Muscle of leg (tissue), 16 donors: ENCODE results near the gene ZNF260. TPM values are rescaled to one million over a fixed set of nuclear protein-coding genes. Genes with fewer than 3 reads are reported as not detected.
A peak's percentile ranks its signal among the peaks of the same experiment; 100 is the strongest.

Source experiments
- DNase-seq: peaks from one replicate; pipeline ENCODE4 v3.0.0; 2013
- H3K27ac ChIP-seq: one replicate; pipeline ENCODE4 v1.5.1; 2013; ENCODE audit warnings: mild to moderate bottlenecking, low read length, control low read depth
- H3K27me3 ChIP-seq: one replicate; pipeline ENCODE4 v1.6.1; 2013; ENCODE audit warnings: low read length; ENCODE audit not compliant: control insufficient read depth, insufficient read depth
- H3K36me3 ChIP-seq: one replicate; pipeline ENCODE4 v1.6.1; 2013; ENCODE audit warnings: low read length; ENCODE audit not compliant: control insufficient read depth, insufficient read depth
- H3K4me1 ChIP-seq: one replicate; pipeline ENCODE4 v1.6.1; 2013; ENCODE audit warnings: low read length; ENCODE audit not compliant: control insufficient read depth, insufficient read depth
- H3K4me3 ChIP-seq: one replicate; pipeline ENCODE4 v1.5.1; 2013; ENCODE audit warnings: low read length, control low read depth
- H3K9me3 ChIP-seq: replicated peaks from 2 replicates; pipeline ENCODE4 v1.6.1; 2013; ENCODE audit warnings: low read depth, low read length; ENCODE audit not compliant: control insufficient read depth
- WGBS: methylation state at CpG from one replicate; pipeline ENCODE4 v1.1.5; 2013; ENCODE audit warnings: missing lambda C conversion rate; ENCODE audit not compliant: insufficient coverage; 5-methylcytosine and 5-hydroxymethylcytosine counted together
- long read RNA-seq, 11 donors: transcript quantifications; one replicate each; lab custom pipeline, GENCODE V29; 2026
- polyA plus RNA-seq, 8 donors: library from polyadenylated mRNA; unstranded; fragments of 120-200 nt; gene quantifications; one replicate each; pipeline versions ENCODE4 v1.2.1 to v1.2.3, GENCODE V29; 2013; ENCODE audit warnings: inconsistent platforms in 1 of 8, low replicate concordance in 1 of 8; ENCODE audit not compliant: insufficient read length in 8 of 8, insufficient read depth in 1 of 8
- total RNA-seq: library from RNA; stranded (reverse); fragments of 120-200 nt; gene quantifications from one replicate; pipeline ENCODE4 v1.2.4, GENCODE V29; 2013

The ZNF260 gene
- 15.9 TPM for total RNA-seq
- polyA plus RNA-seq = 10 to 100 TPM in 6 of 8 donors, 1 to 10 TPM in 2; 7.5 to 14.5 (median 10.8) TPM
- long read RNA-seq, donor 1, full-length matches to known transcripts = 1 of 1 reads
- long read RNA-seq, donor 1, partial matches to known transcripts = 0 of 1 reads
- long read RNA-seq, donor 1, other reads (novel, unspliced or antisense) = 0 of 1 reads
- long read RNA-seq, donor 2, full-length matches to known transcripts = 1 of 1 reads
- long read RNA-seq, donor 2, partial matches to known transcripts = 0 of 1 reads
- long read RNA-seq, donor 2, other reads (novel, unspliced or antisense) = 0 of 1 reads
- long read RNA-seq, donor 3, full-length matches to known transcripts = 2 of 2 reads
- long read RNA-seq, donor 3, partial matches to known transcripts = 0 of 2 reads
- long read RNA-seq, donor 3, other reads (novel, unspliced or antisense) = 0 of 2 reads
- long read RNA-seq, donor 4, full-length matches to known transcripts = 4 of 4 reads
- long read RNA-seq, donor 4, partial matches to known transcripts = 0 of 4 reads
- long read RNA-seq, donor 4, other reads (novel, unspliced or antisense) = 0 of 4 reads
- long read RNA-seq, donor 5, full-length matches to known transcripts = 5 of 5 reads
- long read RNA-seq, donor 5, partial matches to known transcripts = 0 of 5 reads
- long read RNA-seq, donor 5, other reads (novel, unspliced or antisense) = 0 of 5 reads
- long read RNA-seq, donor 6, full-length matches to known transcripts = 4 of 4 reads
- long read RNA-seq, donor 6, partial matches to known transcripts = 0 of 4 reads
- long read RNA-seq, donor 6, other reads (novel, unspliced or antisense) = 0 of 4 reads
- long read RNA-seq, donor 7, full-length matches to known transcripts = 4 of 4 reads
- long read RNA-seq, donor 7, partial matches to known transcripts = 0 of 4 reads
- long read RNA-seq, donor 7, other reads (novel, unspliced or antisense) = 0 of 4 reads
- long read RNA-seq, donor 8, full-length matches to known transcripts = 4 of 4 reads
- long read RNA-seq, donor 8, partial matches to known transcripts = 0 of 4 reads
- long read RNA-seq, donor 8, other reads (novel, unspliced or antisense) = 0 of 4 reads
- long read RNA-seq, donor 9, full-length matches to known transcripts = 2 of 2 reads
- long read RNA-seq, donor 9, partial matches to known transcripts = 0 of 2 reads
- long read RNA-seq, donor 9, other reads (novel, unspliced or antisense) = 0 of 2 reads
- long read RNA-seq, donor 10, full-length matches to known transcripts = 7 of 7 reads
- long read RNA-seq, donor 10, partial matches to known transcripts = 0 of 7 reads
- long read RNA-seq, donor 10, other reads (novel, unspliced or antisense) = 0 of 7 reads
- long read RNA-seq, donor 11, full-length matches to known transcripts = 1 of 1 reads
- long read RNA-seq, donor 11, partial matches to known transcripts = 0 of 1 reads
- long read RNA-seq, donor 11, other reads (novel, unspliced or antisense) = 0 of 1 reads

DNA sequence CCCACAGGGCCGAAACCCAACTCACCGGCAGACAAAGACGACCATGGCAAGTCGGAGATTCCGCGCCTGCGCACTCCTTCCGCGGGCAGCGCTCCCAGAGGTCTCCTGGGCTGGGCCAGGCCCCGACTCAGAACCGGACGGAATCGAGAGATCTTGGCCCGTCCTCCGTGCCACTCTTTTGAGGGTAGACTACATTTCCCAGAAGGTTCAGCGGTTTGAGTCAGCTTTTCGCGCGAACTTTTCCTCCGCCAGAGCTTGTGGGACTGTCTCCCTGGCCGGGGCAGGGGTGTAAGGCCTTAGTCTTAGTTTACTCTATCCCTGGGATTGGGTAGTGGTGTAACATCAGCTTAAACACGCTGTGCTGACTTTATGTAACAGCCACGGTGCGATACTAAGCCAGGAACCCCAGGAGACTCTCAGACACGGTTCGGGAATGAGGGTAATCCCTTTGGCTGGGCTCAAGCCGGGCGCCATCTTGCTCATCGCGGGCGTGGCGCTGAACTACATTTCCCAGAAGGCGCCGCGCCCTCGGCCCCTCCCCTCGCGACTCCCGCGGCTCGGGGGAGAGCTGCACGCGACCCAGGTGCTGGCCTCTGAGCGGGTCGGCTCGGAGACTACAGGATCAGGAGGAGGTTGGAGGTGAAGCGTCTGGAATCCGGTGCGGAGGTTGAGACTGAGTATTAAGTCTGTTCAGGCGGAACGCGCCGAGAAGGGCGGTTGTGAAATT, at the start of gene ZNF260:
Gene ZNF260, minus strand, starts transcription at position 78 of the 727 bp plus-strand sequence. CDS start 13,033 bp downstream, outside the sequence.
- Histone ChIP-seq H3K4me1 (peaks cover 3% of the 10 kb centered on the region), H3K9me3 (peaks cover 29% of the 10 kb centered on the region), H3K27ac (peak within 1 kb of the TSS; percentile 99), H3K4me3 (peak within 1 kb of the TSS; percentile 63), H3K27me3 (no peaks in the 10 kb centered on the region), H3K36me3 (peaks cover 7% of the 10 kb centered on the region)
- 0% methylated on average over 54 of the region's 55 CpGs for WGBS
- peak; percentile 99 for DNase-seq

DNA sequence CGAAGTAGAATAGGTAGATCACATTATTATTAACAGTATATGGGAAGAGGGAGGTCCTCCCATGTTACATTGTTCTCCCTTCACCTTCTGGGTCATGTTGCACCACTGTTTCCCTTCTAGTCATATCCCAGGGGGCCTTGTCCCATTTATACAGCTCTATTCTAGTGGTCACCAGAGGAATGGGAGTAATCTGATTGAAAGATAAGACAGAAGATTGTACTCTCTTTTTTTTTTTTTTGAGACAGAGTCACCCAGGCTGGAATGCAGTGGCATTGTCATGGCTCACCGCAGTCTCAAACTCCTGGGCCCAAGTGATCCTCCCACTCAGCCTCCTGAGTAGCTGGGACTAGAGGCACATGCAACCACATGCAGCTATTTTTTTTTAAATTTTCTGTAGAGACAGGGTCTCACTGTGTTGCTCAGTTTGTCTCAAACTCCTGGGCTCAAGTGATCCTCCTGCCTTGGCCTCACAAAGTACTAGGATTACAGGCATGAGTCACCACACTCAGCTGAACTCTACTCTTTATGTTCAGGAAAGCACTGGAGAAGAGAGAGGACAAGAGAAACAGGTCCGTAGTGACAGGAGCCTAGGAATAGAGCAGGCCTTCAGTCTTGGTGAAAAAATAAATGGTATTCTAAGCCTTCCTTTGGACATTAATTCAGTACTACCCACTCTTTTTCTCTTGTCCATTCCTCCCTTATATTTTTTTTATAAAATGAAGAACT, 49.4 kb upstream of the ZNF260 start:
- Histone ChIP-seq H3K9me3 (no peaks in the 10 kb centered on the region), H3K27me3 (no peaks in the 10 kb centered on the region), H3K27ac (no peak overlapping the region), H3K4me1 (peaks cover 8% of the 10 kb centered on the region), H3K4me3 (no peak overlapping the region), H3K36me3 (peaks cover 22% of the 10 kb centered on the region)
- DNase-seq = no peak
- WGBS = no CpG with 5 or more reads among the region's 3 CpGs

DNA sequence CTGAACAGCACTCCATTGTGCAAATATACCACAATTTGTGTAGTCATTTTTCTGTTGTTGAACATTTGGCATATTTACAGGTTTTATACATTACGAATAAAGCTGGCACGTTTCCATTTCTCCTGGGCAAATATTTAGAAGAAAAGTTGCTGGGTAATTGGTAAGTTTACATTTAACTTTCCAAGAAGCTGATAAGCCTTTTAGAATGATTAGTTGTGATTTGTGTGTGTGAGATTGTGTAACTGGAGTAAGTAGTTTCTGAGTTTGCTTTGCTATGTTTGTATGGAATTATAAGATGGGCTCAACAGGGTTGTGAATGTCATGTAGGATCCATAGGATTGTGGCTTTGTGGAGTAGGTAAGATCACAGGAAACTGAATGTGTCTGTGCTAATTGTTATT, 46.7 kb upstream of the ZNF260 start:
- DNase-seq = peak; percentile 1
- no peak overlapping the region for H3K27ac ChIP-seq
- no peaks in the 10 kb centered on the region for H3K27me3 ChIP-seq
- 60% methylated on average over 1 of the region's 2 CpGs for WGBS
- H3K4me1 ChIP-seq = peaks cover 11% of the 10 kb centered on the region
- H3K36me3 ChIP-seq = peaks cover 27% of the 10 kb centered on the region
- H3K4me3 ChIP-seq = no peak overlapping the region
- no peaks in the 10 kb centered on the region for H3K9me3 ChIP-seq

DNA sequence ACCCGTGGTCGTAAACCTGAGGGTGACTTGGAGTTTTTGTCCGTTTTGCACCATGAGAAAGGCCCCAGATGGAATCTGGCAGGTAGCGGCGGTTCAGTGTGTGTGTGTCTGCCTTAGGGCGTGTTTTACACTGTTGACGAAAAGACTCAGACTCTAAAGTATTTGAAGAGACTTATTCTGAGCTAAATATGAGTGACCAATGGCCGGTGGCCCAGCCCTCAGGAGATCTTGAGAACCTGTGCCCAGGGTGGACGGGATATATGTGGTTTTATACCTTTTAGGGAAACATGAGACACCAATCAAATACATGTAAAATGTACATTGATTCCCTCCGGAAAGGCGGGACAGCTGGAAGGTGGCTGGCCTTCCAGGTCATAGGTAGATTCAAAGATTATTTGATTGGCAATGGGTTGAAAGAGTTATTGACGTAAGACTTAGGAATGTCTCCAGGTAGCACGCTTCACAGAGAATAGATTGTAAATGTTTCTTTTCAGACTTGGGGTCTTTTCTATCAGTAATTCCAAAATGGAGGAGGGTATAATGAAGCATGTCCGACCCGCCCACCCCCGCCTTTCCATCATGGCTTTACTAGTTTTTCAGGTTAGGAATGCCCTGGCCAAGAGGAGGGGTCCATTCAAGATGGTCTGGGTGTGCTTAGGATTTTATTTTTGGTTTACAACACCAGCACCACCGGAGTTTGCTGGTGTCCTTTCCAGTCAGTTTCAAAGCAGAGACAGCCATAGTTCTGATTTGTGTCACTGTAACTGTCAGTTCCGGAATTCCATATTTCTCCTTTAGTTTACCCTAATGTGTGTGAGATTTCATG, 46.0 kb upstream of the ZNF260 start:
- peak; percentile 38 for DNase-seq
- WGBS = 14% methylated on average over 8 of the region's 18 CpGs

DNA sequence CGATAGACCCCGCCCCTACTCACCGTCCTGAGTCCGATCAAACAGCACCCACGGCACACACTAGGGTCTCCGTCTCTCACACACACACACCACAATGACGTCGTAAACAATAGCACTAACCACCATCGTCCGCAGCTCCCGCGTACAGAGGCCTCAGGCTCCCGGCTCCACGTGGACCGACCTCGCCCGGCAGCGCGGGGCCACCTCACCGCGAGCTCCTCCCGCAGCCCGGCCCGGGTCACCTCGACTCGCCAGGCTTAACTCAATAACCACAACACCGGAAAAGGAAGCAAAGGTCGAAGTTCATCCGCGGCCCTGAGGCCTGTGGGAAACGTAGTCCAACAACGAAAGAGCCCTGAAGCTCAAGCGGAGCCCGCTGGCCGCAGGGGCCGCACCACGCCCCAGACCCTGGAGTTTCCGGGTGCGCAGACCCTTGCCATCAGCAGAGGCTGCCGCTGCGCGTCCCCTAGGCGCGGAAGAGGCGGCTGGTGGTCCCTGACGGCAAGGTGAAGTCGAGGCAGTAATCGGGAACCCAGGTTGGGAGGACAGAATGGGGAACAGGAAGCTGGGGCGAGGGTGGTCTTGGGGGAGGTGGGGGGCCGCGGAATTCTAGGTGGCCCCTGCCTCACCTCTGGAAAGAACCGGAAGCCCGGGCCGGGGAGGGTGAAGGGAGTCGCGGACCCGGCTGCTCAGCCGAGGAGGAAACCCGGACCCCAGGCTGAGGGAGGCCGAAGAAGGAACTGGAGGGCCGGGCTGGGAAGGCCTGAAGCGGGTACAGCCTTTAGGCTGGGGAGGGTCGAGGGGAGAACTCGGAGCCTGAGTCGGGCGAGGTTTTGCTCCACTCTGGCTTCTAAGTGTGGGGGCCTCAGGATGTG, 45.2 kb upstream of the ZNF260 start, which contains the start of gene ZNF529:
Gene ZNF529, minus strand, starts transcription at position 273 of the 875 bp plus-strand sequence. CDS start 946 bp downstream, outside the sequence.
- Histone ChIP-seq H3K27ac (peak within 1 kb of the TSS; percentile 93), H3K36me3 (peaks cover 32% of the 10 kb centered on the region), H3K4me1 (peaks cover 11% of the 10 kb centered on the region), H3K4me3 (peak within 1 kb of the TSS; percentile 93), H3K27me3 (no peaks in the 10 kb centered on the region), H3K9me3 (peaks cover 6% of the 10 kb centered on the region)
- peak; percentile 98 for DNase-seq
- under 1% methylated on average over 46 of the region's 66 CpGs for WGBS

More for the DNA sequence above, 46.0 kb upstream of the ZNF260 start:
- H3K4me1 ChIP-seq = peaks cover 11% of the 10 kb centered on the region
- no peaks in the 10 kb centered on the region for H3K27me3 ChIP-seq
- peaks cover 28% of the 10 kb centered on the region for H3K36me3 ChIP-seq
- no peaks in the 10 kb centered on the region for H3K9me3 ChIP-seq
- peak overlapping the region; percentile 93 for H3K4me3 ChIP-seq
- H3K27ac ChIP-seq = peak overlapping the region; percentile 93

DNA sequence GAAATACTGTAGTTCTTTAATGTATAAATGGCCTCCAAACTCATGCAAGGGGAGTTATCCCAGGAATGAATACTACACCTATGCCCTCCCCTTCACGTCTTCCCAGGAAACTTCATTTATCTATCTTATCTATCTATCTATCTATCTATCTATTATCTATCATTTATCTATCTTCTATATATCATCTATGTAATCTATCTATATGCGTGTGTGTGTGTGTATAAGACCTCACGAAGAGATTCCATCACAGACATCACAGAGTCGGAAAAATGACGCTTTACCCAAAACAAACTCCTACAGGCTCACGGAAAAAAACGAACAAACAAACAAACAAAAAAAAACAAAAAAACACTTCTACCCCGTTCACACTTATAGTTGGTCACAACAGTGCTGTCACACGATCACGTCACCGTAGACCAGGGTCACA, 44.5 kb upstream of the ZNF260 start:
- peak overlapping the region; percentile 93 for H3K4me3 ChIP-seq
- H3K36me3 ChIP-seq = peaks cover 28% of the 10 kb centered on the region
- no peaks in the 10 kb centered on the region for H3K27me3 ChIP-seq
- WGBS = 0% methylated on average over 6 of the region's 11 CpGs
- H3K4me1 ChIP-seq = peaks cover 11% of the 10 kb centered on the region
- H3K9me3 ChIP-seq = peaks cover 9% of the 10 kb centered on the region
- DNase-seq = no peak
- H3K27ac ChIP-seq = peak overlapping the region; percentile 93

DNA sequence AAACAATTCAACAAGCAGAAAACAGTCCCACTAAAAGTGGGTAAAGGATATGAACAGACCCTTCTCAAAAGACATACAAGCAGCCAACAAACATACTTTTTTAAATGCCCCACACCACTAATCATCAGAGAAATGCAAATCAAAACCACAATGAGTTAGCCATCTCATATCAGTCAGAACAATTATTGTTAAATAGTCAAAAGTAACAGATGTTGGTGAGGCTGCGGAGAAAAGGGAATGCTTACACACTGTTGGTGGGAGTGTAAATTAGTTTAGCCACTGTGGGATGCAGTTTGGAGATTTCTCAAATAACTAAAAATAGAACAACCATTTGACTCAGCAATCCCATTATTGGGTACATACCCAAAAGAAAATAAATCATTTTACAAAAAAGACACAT, 36.3 kb upstream of the ZNF260 start:
- peaks cover 21% of the 10 kb centered on the region for H3K36me3 ChIP-seq
- no peak overlapping the region for H3K4me3 ChIP-seq
- DNase-seq = no peak
- H3K9me3 ChIP-seq = peaks cover 59% of the 10 kb centered on the region
- no CpG with 5 or more reads among the region's 1 CpG for WGBS
- no peaks in the 10 kb centered on the region for H3K27me3 ChIP-seq
- no peaks in the 10 kb centered on the region for H3K4me1 ChIP-seq
- H3K27ac ChIP-seq = no peak overlapping the region
